HG02943 (cell line): ENCODE data around the gene ELSPBP1.
"Not testable (repeated sequence)": the region's sequence is repeated elsewhere in the genome, so short reads cannot be mapped to it uniquely, and the experiment has no call there.

Experiments
- ATAC-seq: cut with Tn5 transposase; IDR thresholded peaks from one replicate; pipeline ENCODE4 v1.9.1; 2021; ENCODE audit warnings: mild to moderate bottlenecking, low read depth, moderate library complexity; ENCODE audit not compliant: unreplicated experiment

Gene ELSPBP1

GRCh38 chr19:48041877-48042580 is 47.6 kb downstream of the ELSPBP1 start:
- no peak for ATAC-seq

GRCh38 chr19:48043675-48044258 is 49.3 kb downstream of the ELSPBP1 start, which contains the start of gene CABP5:
TSS of gene CABP5 (minus strand) at chr19:48044079. CDS start at chr19:48043922, 157 bp downstream.
- no peak for ATAC-seq

- no peak for ATAC-seq
Observed at GRCh38 chr19:48044561-48044960, 50.1 kb downstream of the ELSPBP1 start.

DNA sequence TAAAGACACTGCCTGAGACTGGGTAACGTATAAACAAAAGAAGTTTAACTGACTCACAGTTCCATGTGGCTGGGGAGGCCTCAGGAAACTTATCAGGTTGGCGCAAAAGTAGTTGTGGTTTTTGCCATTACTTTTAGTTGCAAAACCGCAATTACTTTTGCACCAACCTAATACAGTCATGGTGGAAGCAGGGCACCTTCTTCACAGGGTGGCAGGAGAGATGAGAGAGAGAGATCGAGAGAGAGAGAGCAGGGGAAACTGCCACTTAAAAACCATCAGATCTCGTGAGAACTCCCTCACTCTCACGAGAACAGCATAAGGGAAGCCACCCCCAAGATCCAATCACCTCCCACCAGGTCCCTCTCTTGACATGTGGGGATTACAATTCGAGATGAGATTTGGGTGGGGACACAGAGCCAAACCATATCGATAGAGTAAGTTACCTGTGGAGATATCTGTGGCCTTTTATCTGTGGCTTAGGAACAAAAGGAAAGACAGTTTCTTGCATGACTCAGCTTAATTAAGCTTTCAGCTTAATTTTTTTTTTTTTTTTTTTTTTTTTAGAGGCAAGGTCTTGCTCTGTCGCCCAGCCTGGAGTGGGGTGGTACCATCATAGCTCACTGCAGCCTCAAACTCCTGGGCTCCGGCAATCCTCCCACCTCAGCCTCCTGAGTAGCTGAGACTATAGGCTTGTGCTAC is 57.1 kb downstream of the ELSPBP1 start:
- no peak for ATAC-seq

GRCh38 chr19:48053076-48053475 is 58.6 kb downstream of the ELSPBP1 start:
- ATAC-seq = no peak

DNA sequence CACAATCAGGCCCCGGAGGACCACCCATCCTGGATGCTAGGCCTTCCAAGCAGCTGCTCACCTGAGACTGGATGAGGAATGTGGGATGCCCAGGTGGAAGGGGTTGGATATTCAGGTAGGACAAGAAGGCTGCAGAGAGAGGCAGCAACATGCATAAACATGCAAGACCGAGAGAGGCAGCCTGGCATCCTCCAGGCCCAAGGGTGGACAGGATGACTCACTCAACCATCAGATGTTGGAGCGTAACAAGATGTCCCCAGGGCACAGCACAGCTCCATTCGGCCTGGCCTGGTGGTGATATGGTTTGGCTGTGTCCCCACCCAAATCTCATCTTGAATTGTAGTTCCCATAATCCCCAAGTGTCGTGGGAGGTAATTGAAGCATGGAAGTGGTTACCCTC is 59.4 kb downstream of the ELSPBP1 start:
- ATAC-seq = no peak

DNA sequence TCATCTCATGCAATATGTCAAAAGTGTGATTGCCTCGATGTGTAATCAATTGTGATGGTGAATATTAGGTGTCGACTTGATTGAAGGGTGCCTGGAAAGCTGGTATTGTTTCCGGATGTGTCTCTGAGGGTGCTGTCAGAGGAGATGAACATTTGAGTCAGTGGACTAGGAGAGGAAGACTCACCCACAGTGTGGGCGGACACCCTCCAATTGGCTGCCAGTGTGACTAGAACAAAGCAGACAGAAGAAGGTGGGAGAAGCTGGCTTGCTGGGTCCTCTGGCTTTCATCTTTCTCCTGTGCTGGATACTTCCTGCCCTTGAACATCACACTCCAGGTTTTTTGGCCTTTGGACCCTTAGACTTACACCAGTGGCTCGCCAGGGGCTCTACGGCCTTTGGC is 64.9 kb downstream of the ELSPBP1 start:
- no peak for ATAC-seq

GRCh38 chr19:48060381-48060780 is 65.9 kb downstream of the ELSPBP1 start:
- ATAC-seq = no peak

- no peak for ATAC-seq
Observed at GRCh38 chr19:48061401-48062344, 67.2 kb downstream of the ELSPBP1 start.

- ATAC-seq = no peak
Observed at GRCh38 chr19:48064509-48064908, 70.1 kb downstream of the ELSPBP1 start.

DNA sequence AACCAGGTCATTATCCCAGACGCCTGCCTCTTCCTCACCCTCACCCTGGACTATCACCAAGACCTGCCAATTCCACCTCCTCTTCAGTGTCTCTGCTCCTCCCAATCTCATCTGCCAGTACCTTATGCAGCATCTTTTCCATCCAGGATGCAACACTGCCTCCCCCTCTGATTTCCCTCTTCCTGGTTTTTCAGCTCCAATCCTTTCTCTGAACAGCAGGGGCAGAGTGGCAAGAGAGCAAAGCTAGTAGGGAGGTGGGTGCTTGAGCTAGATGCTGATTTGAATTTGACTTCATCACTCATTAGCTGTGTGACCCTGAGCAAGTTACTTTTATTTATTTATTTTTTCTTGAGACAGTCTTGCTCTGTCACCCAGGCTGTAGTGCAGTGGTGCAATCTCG is 75.0 kb downstream of the ELSPBP1 start:
- no peak for ATAC-seq

- not testable (repeated sequence) for ATAC-seq
Observed at GRCh38 chr19:48070177-48070769, 75.8 kb downstream of the ELSPBP1 start.
